Neural cell (in vitro differentiated cells): ENCODE results near the gene OR52J3. TPM values are rescaled to one million over a fixed set of nuclear protein-coding genes. Genes with fewer than 3 reads are reported as not detected.
A peak's percentile ranks its signal among the peaks of the same experiment; 100 is the strongest.

ENCODE experiments used
- H2AFZ ChIP-seq: fragments of 200-600, 300-800 bp; sonication (generic), shearing (Covaris generic); 2 replicates; pipeline ENCODE4 v1.6.0; 2014; ENCODE audit warnings: low read depth, mild to moderate bottlenecking, antibody characterized with exemption, low read length, moderate library complexity
- H3F3A ChIP-seq: fragments of 200-600 bp; shearing (Covaris generic); 2 replicates; pipeline ENCODE4 v1.6.1; 2016; ENCODE audit warnings: mild to moderate bottlenecking, moderate library complexity, mixed read lengths, antibody characterized with exemption, low read length; ENCODE audit not compliant: insufficient read depth, poor library complexity, severe bottlenecking
- H3K27ac ChIP-seq: fragments of 200-600, 300-800 bp; sonication (generic), shearing (Covaris generic); 2 replicates; pipeline ENCODE4 v1.5.1; 2014; ENCODE audit warnings: mild to moderate bottlenecking, low read length, moderate library complexity
- H3K27me3 ChIP-seq: fragments of 300-800, 200-600 bp; sonication (generic), shearing (Covaris generic); 2 replicates; pipeline ENCODE4 v1.6.0; 2014; ENCODE audit warnings: mild to moderate bottlenecking, low read depth, low read length, moderate library complexity; ENCODE audit not compliant: insufficient read depth
- H3K36me3 ChIP-seq: fragments of 300-800, 200-600 bp; sonication (generic), shearing (Covaris generic); 2 replicates; pipeline ENCODE4 v1.5.1; 2014; ENCODE audit warnings: mild to moderate bottlenecking, antibody characterized with exemption, low read length, moderate library complexity; ENCODE audit not compliant: insufficient read depth
- H3K4me2 ChIP-seq: fragments of 300-800, 200-600 bp; sonication (generic), shearing (Covaris generic); 2 replicates; pipeline ENCODE4 v1.6.0; 2014; ENCODE audit warnings: mild to moderate bottlenecking, low read length
- H3K4me3 ChIP-seq: fragments of 300-800, 200-600 bp; sonication (generic), shearing (Covaris generic); 2 replicates; pipeline ENCODE4 v1.5.1; 2014; ENCODE audit warnings: mild to moderate bottlenecking, low read length, moderate library complexity
- H3K79me2 ChIP-seq: fragments of 200-600 bp; shearing (Covaris generic); replicated peaks from 2 replicates; pipeline ENCODE4 v1.6.0; 2014; ENCODE audit warnings: mild to moderate bottlenecking, low read length, moderate library complexity; ENCODE audit not compliant: insufficient read depth
- H3K9ac ChIP-seq: fragments of 300-800, 200-600 bp; sonication (generic), shearing (Covaris generic); 2 replicates; pipeline ENCODE4 v1.6.1; 2016; ENCODE audit warnings: mild to moderate bottlenecking, low read length, mixed read lengths
- H3K9me2 ChIP-seq: fragments of 200-600 bp; shearing (Covaris generic); 2 replicates; pipeline ENCODE4 v1.6.1; 2016; ENCODE audit warnings: mild to moderate bottlenecking, low read length, mixed read lengths; ENCODE audit not compliant: insufficient read depth
- H3K9me3 ChIP-seq: fragments of 200-600, 300-800 bp; sonication (generic), shearing (Covaris generic); 2 replicates; pipeline ENCODE4 v1.6.1; 2016; ENCODE audit warnings: mild to moderate bottlenecking, mixed run types, low read length, moderate library complexity, mixed read lengths
- H4K20me1 ChIP-seq: fragments of 200-600 bp; shearing (Covaris generic); 2 replicates; pipeline ENCODE4 v1.6.1; 2016; ENCODE audit warnings: mild to moderate bottlenecking, mixed run types; ENCODE audit not compliant: insufficient read depth
- EP300 ChIP-seq: fragments of 450-650 bp; conservative IDR thresholded peaks from 2 replicates; pipeline ENCODE4 v1.6.1; 2014; ENCODE audit warnings: antibody characterized with exemption, mild to moderate bottlenecking, moderate library complexity; ENCODE audit not compliant: poor library complexity, severe bottlenecking
- EZH2 ChIP-seq: fragments of 200-600, 300-800 bp; shearing (Covaris generic), sonication (generic); IDR thresholded peaks from 2 replicates; pipeline ENCODE4 v1.6.1; 2014; ENCODE audit warnings: antibody characterized with exemption, low read length, borderline replicate concordance, mild to moderate bottlenecking; ENCODE audit not compliant: insufficient read depth, poor library complexity, severe bottlenecking
- MXI1 ChIP-seq: fragments of 450-650 bp; conservative IDR thresholded peaks from 2 replicates; pipeline ENCODE4 v1.6.1; 2014; ENCODE audit warnings: antibody characterized with exemption, mild to moderate bottlenecking; ENCODE audit not compliant: poor library complexity, severe bottlenecking
- POLR2AphosphoS5 ChIP-seq: IDR thresholded peaks from 2 replicates; pipeline ENCODE4 v1.6.1; 2012
- RAD21 ChIP-seq: fragments of 450-650 bp; conservative IDR thresholded peaks from 2 replicates; pipeline ENCODE4 v1.6.1; 2014; ENCODE audit warnings: antibody characterized with exemption, mild to moderate bottlenecking, moderate library complexity
- SMC3 ChIP-seq: fragments of 450-650 bp; conservative IDR thresholded peaks from 2 replicates; pipeline ENCODE4 v1.6.1; 2014; ENCODE audit warnings: antibody characterized with exemption, mild to moderate bottlenecking, moderate library complexity; ENCODE audit not compliant: poor library complexity
- TAF1 ChIP-seq: IDR thresholded peaks from 2 replicates; pipeline ENCODE4 v1.6.1; 2012; ENCODE audit warnings: low read depth
- polyA minus RNA-seq: library from RNA; depleted of rRNA, polyadenylated mRNA; stranded (reverse); fragments of >200 nt; gene quantifications from 2 replicates; pipeline ENCODE4 v1.2.3, GENCODE V29; 2014
- polyA plus RNA-seq: library from polyadenylated mRNA; depleted of rRNA; stranded (reverse); fragments of >200 nt; gene quantifications from 2 replicates; pipeline ENCODE4 v1.2.3, GENCODE V29; 2014
- TF ChIP-seq, protein P1 (sequence below): fragments of 450-650 bp; IDR thresholded peaks from 2 replicates; pipeline ENCODE4 v1.5.1; 2014; ENCODE audit warnings: antibody characterized with exemption, mild to moderate bottlenecking, moderate library complexity; ENCODE audit not compliant: poor library complexity, severe bottlenecking
- TF ChIP-seq, protein P2 (sequence below): IDR thresholded peaks from 2 replicates; pipeline ENCODE4 v1.6.1; 2012; ENCODE audit warnings: borderline replicate concordance

Gene OR52J3
- not detected in 2 replicates for polyA plus RNA-seq
- not detected in 2 replicates for polyA minus RNA-seq

DNA sequence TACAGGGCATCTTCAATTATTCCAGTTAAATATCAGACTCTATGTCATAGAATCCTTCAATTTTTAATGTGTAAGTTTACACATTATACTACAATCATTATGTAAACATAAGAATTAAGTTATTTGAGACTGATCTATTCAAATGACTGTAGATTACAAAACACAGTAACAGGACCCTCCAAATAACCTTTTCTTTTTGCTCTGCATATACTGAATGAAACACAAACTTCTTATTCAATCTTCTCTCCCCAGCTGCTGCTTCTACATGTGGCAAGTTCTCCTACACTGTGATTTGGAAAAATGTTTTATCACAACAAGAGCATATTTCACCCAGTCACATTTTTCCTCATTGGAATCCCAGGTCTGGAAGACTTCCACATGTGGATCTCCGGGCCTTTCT is at the start of gene OR52J3:
Gene OR52J3 (plus strand): TSS at position 301 of the 400 bp plus-strand sequence. CDS start 0 bp downstream, at position 301.
- Histone ChIP-seq H3K9me2 (no peaks in the 10 kb centered on the region), H3K27me3 (no peaks in the 10 kb centered on the region), H3K79me2 (no peaks in the 10 kb centered on the region), H3K36me3 (no peaks in the 10 kb centered on the region), H2AFZ (no peak within 1 kb of the TSS), H3K4me3 (no peak within 1 kb of the TSS), H4K20me1 (no peaks in the 10 kb centered on the region), H3F3A (no peaks in the 10 kb centered on the region), H3K27ac (no peak within 1 kb of the TSS), H3K9me3 (no peaks in the 10 kb centered on the region), H3K4me2 (no peak within 1 kb of the TSS), H3K9ac (no peak within 1 kb of the TSS)
- no peak for TF ChIP-seq POLR2AphosphoS5
- TF ChIP-seq, protein P1, sequence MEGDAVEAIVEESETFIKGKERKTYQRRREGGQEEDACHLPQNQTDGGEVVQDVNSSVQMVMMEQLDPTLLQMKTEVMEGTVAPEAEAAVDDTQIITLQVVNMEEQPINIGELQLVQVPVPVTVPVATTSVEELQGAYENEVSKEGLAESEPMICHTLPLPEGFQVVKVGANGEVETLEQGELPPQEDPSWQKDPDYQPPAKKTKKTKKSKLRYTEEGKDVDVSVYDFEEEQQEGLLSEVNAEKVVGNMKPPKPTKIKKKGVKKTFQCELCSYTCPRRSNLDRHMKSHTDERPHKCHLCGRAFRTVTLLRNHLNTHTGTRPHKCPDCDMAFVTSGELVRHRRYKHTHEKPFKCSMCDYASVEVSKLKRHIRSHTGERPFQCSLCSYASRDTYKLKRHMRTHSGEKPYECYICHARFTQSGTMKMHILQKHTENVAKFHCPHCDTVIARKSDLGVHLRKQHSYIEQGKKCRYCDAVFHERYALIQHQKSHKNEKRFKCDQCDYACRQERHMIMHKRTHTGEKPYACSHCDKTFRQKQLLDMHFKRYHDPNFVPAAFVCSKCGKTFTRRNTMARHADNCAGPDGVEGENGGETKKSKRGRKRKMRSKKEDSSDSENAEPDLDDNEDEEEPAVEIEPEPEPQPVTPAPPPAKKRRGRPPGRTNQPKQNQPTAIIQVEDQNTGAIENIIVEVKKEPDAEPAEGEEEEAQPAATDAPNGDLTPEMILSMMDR: no peak
- no peak for TF ChIP-seq SMC3
- TF ChIP-seq TAF1: no peak
- TF ChIP-seq EP300: no peak
- no peak for TF ChIP-seq MXI1

DNA sequence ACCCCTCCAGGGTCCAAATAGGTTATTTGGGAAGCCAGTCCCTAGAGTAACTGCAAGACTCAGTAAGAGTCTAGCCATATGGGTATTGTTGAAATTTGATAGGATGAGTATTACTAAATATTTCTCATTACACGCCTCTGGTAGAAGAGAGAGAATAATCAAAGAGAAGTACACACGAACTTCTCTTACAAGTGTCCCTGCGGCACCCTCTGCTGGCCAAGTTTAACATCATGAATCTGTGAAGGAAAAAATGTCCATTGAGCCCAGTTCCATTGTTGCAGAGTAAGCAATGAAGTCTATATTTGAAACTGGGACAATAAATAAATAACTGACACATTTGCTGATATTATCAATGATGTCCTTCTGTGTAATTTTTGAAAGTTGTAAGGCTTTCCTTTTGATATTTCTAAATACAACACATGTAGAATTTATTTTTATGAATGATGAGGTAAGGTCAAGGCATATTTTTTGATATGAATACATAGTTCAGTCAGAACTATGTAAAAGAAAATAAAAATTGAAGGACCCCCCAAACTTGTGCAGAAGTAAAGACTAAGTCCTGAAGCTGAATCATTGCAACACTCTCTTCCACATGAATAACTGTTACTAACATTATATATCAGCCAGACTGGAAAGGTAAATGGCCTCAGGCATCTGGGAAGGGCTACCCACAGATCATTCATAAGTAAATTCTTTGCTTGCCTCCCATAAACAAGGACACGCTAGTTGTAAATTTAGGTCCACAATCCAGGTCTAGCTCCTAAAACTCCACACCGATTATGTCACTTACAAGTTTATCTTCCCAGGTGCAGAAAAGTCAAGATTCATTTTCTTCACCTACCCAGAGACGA is 41.7 kb upstream of the OR52J3 start:
- no peaks in the 10 kb centered on the region for H3K36me3 ChIP-seq
- H3K79me2 ChIP-seq: no peaks in the 10 kb centered on the region
- H3K9ac ChIP-seq: no peak overlapping the region
- H3K27me3 ChIP-seq: no peaks in the 10 kb centered on the region
- H3K4me2 ChIP-seq: no peak overlapping the region
- H4K20me1 ChIP-seq: no peaks in the 10 kb centered on the region
- H3K9me2 ChIP-seq: no peaks in the 10 kb centered on the region
- H3K27ac ChIP-seq: no peak overlapping the region
- no peaks in the 10 kb centered on the region for H3F3A ChIP-seq
- H3K9me3 ChIP-seq: no peaks in the 10 kb centered on the region
- peak; percentile 89 for TF ChIP-seq RAD21
- TF ChIP-seq SMC3: peak; percentile 94
- no peak for TF ChIP-seq MXI1
- TF ChIP-seq, protein P1: peak; percentile 88
- no peak for TF ChIP-seq EZH2
- no peak for TF ChIP-seq POLR2AphosphoS5
- TF ChIP-seq, protein P2, sequence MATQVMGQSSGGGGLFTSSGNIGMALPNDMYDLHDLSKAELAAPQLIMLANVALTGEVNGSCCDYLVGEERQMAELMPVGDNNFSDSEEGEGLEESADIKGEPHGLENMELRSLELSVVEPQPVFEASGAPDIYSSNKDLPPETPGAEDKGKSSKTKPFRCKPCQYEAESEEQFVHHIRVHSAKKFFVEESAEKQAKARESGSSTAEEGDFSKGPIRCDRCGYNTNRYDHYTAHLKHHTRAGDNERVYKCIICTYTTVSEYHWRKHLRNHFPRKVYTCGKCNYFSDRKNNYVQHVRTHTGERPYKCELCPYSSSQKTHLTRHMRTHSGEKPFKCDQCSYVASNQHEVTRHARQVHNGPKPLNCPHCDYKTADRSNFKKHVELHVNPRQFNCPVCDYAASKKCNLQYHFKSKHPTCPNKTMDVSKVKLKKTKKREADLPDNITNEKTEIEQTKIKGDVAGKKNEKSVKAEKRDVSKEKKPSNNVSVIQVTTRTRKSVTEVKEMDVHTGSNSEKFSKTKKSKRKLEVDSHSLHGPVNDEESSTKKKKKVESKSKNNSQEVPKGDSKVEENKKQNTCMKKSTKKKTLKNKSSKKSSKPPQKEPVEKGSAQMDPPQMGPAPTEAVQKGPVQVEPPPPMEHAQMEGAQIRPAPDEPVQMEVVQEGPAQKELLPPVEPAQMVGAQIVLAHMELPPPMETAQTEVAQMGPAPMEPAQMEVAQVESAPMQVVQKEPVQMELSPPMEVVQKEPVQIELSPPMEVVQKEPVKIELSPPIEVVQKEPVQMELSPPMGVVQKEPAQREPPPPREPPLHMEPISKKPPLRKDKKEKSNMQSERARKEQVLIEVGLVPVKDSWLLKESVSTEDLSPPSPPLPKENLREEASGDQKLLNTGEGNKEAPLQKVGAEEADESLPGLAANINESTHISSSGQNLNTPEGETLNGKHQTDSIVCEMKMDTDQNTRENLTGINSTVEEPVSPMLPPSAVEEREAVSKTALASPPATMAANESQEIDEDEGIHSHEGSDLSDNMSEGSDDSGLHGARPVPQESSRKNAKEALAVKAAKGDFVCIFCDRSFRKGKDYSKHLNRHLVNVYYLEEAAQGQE: no peak
- no peak for TF ChIP-seq TAF1
- TF ChIP-seq EP300: no peak
- H2AFZ ChIP-seq: no peak overlapping the region
- H3K4me3 ChIP-seq: no peak overlapping the region
